GM10248 (cell line): Measurements from ENCODE around the gene WFS1.

Source experiments
- CTCF ChIA-PET: fragments of 300-600 bp; sonication (Branson Sonifier 250); formaldehyde crosslinking; extraction: SDS; loops from one replicate; lab custom pipeline; 2021; ENCODE audit warnings: antibody characterized with exemption; lab: Yijun Ruan, JAX
- POLR2A ChIA-PET: fragments of 350-650 bp; sonication (Branson Sonifier 250); formaldehyde crosslinking; extraction: SDS; loops from one replicate; lab custom pipeline; 2020; ENCODE audit warnings: antibody characterized with exemption; lab: Yijun Ruan, JAX
- DNase-seq: peaks from one replicate; pipeline ENCODE4 v3.0.0; 2012; ENCODE audit errors: extremely low spot score
- TF ChIP-seq, protein P1 (sequence below): IDR thresholded peaks from 2 replicates; pipeline ENCODE4 v1.5.1; 2012; ENCODE audit warnings: mild to moderate bottlenecking, low read depth; ENCODE audit errors: extremely low read depth, missing control alignments, control extremely low read depth

WFS1 gene

DNA sequence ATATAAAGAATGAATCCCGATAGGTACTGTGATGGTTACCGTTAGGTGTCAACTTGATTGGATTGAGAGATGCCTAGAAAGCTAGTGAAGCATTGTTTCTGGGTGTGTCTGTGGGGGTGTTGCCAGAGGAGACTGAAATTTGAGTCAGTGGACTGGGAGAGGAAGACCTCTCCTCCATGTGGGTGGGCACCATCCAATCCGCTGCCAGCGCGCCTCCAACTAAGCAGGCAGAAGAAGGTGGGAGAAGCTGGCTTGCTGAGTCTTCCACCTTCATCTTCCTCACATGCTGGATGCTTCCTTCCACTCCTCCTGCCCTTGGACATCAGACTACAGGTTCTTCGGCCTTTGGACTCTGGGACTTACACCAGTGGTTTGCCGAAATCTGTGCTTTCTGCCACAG, 40.1 kb downstream of the WFS1 start:
- ChIA-PET POLR2A (no interaction called here), CTCF (interaction anchor here (1.1 kb wide), 2 partner anchors 13 to 22 kb away, joined by 3 read pairs; no protein-coding TSS in a partner anchor)
- DNase-seq, result no peak
- TF ChIP-seq, protein P1, sequence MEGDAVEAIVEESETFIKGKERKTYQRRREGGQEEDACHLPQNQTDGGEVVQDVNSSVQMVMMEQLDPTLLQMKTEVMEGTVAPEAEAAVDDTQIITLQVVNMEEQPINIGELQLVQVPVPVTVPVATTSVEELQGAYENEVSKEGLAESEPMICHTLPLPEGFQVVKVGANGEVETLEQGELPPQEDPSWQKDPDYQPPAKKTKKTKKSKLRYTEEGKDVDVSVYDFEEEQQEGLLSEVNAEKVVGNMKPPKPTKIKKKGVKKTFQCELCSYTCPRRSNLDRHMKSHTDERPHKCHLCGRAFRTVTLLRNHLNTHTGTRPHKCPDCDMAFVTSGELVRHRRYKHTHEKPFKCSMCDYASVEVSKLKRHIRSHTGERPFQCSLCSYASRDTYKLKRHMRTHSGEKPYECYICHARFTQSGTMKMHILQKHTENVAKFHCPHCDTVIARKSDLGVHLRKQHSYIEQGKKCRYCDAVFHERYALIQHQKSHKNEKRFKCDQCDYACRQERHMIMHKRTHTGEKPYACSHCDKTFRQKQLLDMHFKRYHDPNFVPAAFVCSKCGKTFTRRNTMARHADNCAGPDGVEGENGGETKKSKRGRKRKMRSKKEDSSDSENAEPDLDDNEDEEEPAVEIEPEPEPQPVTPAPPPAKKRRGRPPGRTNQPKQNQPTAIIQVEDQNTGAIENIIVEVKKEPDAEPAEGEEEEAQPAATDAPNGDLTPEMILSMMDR, result no peak

GRCh38 chr4:6313216-6313615, 43.6 kb downstream of the WFS1 start:
- ChIA-PET POLR2A (no interaction called here), CTCF (interaction anchor here (1.3 to 1.9 kb wide), 2 partner anchors 19 to 63 kb away, joined by 4 to 5 read pairs; no protein-coding TSS in a partner anchor)
- TF ChIP-seq, protein P1, result no peak
- no peak for DNase-seq

- ChIA-PET CTCF (interaction anchor here (1.3 to 2.5 kb wide), 4 partner anchors 11 to 318 kb away, joined by 4 to 12 read pairs (median 6); no protein-coding TSS in a partner anchor), POLR2A (no interaction called here)
- DNase-seq, result no peak
- TF ChIP-seq, protein P1, result no peak
These were observed 46.9 kb downstream of the WFS1 start for GRCh38 chr4:6316461-6317003.

- CTCF ChIA-PET, result interaction anchor here (2.5 to 3.8 kb wide), 2 partner anchors 13 to 68 kb away, joined by 12 to 23 read pairs; no protein-coding TSS in a partner anchor
- no peak for DNase-seq
- POLR2A ChIA-PET, result no interaction called here
- TF ChIP-seq, protein P1, result no peak
These were observed 48.6 kb downstream of the WFS1 start for GRCh38 chr4:6318206-6318605.

DNA sequence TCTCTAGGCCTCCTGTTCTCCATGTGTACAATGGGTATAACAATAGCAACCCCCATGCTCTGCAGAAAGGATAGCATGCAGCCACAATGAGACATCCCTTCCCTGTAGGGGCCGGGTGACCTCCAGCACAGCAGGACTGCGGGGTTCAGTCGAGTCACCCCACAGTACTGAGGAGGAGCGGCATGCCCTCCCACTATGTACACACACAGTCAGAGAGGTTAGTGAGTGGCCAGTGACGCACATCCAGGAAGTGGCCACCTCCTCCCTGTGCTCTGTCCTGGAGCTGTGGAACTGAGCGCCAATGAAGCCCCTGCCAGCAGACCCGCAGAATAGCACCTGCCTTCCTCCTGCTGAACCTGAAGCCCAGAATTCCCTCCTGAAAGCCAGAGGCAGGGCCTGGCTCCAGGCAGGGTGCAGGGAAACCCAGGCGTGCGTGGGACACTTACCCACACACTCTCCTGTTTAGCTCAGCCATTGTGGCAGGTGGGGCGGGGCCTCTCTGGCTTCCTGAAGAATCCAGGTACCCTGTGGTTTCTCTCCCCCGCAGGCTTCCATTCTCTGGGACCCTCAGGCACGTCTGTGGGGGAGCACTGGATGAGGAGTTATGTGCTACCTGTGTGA, 50.0 kb downstream of the WFS1 start:
- TF ChIP-seq, protein P1, result no peak
- CTCF ChIA-PET, result interaction anchor here (1.2 to 3.8 kb wide), 4 partner anchors 11 to 69 kb away, joined by 4 to 23 read pairs (median 10); no protein-coding TSS in a partner anchor
- no peak for DNase-seq
- POLR2A ChIA-PET, result no interaction called here

DNA sequence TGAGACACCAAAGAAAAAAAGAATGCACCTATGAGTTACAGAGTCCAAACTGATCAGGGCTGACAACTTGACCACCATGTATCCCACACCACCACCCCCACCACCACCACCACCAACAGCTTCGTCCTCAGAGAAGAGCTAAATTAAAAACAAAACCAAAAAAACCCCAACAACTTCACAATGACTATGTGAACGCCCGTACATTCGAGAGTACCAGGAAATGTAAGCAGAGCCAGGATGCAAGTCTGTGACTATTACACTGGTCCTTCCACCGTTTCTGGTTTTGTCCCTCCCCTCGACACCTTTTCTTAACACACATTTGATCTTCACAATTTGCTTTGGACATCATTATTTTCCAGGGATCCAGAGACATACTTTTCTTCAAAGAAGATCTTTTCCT, 51.0 kb downstream of the WFS1 start:
- no peak for DNase-seq
- ChIA-PET CTCF (interaction anchor here (1.2 to 9.1 kb wide), 5 partner anchors 10 to 322 kb away, joined by 4 to 94 read pairs (median 14); no protein-coding TSS in a partner anchor), POLR2A (no interaction called here)
- TF ChIP-seq, protein P1, result no peak
